UCSD-AML1 (cell line): ENCODE measurements around the gene CYP4V2.

Source experiments
- DNase-seq: peaks from one replicate; lab custom pipeline; 2025; ENCODE audit not compliant: unreplicated experiment; lab: John Stamatoyannopoulos, UW

CYP4V2 gene

DNA sequence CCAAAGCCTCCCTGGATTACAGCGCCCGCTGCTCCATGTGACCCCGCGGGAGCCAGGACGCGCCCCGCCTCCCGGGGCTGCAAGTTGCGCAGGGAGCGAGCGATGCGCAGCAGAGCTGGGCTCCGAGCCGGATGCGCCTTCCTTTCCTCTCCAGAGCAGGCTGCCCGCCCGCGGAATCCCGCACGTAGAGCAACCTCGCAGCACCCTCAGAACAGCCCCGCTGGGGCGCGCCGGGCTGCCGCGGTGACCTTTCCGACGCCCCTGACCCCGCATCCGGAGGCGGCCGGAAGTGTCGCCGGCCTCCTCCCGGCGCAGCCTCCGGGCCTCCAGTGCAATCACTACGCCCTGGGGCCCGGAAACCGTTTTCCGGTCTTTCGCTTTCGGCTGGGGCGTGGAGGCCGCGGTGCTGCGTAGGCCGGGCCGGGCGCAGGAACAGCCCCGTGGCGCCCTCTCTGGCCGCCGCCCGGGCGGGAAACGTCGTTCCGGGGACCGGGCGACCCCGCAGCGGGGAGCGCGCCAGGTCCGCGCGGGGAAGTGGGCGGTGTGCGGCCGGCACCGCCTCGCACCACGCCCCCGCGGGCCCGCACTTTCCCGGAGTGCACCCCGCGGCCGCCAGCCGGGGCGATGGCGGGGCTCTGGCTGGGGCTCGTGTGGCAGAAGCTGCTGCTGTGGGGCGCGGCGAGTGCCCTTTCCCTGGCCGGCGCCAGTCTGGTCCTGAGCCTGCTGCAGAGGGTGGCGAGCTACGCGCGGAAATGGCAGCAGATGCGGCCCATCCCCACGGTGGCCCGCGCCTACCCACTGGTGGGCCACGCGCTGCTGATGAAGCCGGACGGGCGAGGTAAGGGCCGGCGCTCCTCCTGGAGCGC is at the start of gene CYP4V2:
TSS of gene CYP4V2 (plus strand) at position 368 of the 866 bp plus-strand sequence. CDS start at position 625, 257 bp downstream.
- peak; percentile 86 for DNase-seq

DNA sequence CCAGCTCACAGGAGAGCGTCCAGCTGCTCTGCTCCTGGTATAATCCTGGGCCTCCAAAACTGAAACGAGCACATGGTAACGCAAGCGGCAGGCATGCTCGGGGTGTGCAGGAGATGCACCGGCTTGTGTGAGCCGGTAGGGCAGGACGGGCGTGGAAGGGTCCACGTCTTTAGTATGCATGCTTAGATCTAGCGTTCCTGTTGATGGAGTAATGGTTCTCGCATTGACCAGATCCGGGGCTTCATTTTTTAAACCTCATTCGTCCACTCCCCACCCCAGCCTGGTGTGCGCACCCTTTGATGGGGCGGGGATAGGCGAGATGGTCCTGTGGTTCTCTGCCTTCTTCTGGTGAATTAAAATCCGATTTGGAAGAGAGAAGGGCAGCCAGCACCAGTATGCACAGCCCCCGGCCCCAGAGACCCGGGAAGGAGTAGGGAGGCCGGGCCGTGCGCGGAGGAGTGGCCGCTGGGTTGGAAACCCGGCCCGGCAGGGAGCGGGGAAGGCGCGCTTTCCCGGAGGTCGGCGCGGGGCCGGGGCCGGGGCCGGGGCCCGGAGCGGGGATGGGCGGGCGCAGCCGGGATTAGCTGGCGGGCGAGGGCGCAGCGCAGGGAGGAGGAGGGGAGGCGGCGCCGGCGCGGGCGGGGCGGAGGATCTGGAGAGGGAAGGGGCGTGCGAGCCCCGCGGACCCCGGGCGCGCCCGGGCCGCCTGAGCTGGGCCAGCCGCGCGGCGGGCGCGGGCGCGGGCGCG is 47.0 kb upstream of the CYP4V2 start:
- no peak for DNase-seq

DNA sequence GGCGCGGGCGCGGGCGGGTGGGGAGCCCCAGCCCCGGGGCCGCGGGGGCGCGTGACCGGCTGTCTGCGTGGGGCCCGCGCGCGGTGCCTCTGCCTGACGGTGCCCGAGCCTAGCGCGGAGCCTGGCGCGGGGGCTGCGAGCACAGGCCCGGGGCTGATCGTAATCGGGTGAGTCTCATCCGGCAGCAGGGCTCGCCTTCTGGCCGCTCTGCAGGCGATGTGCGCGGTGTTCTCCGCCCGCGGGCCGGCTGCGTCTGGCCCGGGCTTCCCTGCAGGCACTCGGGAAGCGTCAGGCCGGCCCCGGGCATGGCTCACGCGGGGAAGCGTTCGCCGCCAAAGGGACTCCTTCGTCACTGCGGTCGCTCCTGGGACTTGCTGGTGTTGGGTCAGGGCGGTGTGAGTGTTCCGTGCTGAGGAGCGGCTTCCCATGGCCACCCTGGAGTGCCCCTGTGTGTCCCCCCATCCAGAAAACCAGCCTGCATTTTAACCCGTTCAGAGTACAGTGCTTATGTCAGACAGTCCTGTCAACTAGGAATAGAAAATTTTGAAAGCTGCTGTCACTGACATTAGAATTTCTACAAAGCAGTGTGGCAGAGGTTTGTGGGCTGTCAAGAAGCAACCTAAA is 46.3 kb upstream of the CYP4V2 start:
- peak; percentile 14 for DNase-seq

DNA sequence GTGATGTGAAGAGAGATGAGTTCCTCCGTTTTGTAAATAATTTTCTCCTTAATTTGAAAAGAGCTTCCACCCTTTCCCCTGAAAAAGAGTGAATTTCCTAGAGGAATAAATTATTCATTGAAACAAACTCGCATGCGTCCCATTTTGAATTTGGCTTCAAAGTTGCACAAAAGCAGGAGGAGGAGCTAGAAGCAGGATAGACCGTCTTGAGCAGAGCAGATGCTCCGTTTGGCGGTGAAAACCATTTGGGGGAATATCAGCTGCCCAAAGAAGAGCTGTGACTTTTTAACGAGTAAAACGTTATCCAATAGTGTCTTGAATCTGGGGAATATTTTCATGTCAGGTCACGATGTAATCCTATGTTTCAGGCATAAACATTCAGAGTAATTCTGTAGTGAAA is 44.9 kb upstream of the CYP4V2 start:
- DNase-seq, result no peak

DNA sequence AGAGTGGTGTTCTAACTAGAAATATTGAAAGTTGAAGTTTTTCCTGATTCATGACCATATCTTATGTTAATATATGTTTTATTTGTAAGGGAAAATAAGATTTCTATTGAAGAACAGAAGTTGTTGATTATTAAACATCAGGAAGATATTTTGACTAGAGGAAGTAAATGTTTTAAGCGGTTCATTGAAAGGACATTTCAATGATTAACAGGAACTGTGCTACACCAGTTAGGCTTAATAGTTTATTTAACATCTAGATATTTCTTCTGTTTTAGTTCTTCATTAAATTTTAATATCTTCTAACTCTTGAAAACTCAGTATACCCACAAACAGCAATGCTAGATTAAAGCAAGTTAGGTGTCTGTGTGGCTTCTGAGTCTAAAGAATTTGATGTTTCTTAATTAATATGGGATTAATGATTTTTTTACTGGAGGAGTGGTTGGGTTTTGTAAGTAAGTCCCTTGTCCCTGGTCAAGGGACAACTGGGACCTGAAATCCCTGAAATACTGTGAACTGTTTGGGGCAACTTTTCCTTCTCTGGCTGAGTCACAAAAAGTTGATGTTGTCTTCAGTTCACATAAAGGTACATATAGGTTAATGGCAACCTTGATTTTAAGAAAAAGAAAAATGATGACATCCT is 42.9 kb upstream of the CYP4V2 start:
- DNase-seq, result no peak

DNA sequence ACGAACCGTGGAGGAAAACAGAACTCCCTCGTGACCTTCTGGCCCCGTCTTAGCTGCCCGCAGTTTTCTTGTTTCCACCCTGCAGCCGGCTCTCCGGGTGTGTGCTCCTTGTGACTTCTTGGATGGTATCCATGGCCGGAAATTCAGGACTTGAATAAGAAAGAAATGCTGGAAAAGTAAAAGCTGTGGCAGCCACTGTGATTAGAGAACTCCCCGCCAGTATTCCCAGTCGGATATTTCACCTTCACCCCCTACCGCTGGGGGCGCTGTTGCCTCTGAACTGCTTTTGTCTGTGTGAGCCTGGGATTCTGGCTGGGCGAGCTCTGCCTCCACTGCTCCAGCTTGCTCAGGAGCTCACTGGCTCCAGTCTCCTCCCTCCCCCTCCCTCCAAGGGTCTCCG is 41.5 kb upstream of the CYP4V2 start:
- no peak for DNase-seq

DNA sequence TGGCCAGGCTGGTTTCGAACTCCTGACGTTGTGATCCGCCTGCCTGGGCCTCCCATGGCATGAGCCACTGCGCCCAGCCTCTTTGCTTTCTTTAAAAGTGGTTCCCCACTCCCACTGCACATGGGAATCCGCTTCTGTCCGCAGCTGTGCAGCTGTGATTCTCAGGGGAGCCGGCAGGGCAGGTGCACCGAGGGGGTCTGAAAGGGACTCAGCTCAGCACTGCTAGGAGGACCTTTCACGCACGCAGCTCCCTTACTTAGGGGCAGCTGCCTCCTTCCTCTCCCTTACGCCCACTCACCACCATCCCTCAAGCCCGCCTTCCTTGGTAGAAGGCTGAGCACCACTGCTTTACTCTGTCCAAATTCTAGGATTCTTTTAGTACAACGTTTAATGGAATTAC is 40.4 kb upstream of the CYP4V2 start:
- no peak for DNase-seq

DNA sequence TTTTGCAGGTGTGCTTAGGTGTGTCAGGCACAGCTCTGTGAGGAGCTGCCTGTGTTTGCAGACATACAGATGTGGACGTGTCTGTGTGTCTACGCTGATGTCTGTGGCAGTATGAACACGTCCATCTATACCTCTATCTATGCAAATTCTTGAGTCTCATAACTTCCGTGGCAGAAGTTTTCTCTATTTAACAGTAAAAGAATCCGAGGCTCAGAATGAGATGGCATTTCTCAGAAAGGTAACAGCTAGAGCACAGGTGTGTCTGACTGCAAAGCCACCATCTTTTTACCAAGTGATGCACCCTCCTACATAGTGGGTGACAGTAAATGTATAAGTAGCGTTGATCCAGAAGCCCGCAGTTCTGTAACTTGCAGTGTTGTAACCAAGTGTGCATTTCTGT is 39.9 kb upstream of the CYP4V2 start:
- DNase-seq, result no peak

DNA sequence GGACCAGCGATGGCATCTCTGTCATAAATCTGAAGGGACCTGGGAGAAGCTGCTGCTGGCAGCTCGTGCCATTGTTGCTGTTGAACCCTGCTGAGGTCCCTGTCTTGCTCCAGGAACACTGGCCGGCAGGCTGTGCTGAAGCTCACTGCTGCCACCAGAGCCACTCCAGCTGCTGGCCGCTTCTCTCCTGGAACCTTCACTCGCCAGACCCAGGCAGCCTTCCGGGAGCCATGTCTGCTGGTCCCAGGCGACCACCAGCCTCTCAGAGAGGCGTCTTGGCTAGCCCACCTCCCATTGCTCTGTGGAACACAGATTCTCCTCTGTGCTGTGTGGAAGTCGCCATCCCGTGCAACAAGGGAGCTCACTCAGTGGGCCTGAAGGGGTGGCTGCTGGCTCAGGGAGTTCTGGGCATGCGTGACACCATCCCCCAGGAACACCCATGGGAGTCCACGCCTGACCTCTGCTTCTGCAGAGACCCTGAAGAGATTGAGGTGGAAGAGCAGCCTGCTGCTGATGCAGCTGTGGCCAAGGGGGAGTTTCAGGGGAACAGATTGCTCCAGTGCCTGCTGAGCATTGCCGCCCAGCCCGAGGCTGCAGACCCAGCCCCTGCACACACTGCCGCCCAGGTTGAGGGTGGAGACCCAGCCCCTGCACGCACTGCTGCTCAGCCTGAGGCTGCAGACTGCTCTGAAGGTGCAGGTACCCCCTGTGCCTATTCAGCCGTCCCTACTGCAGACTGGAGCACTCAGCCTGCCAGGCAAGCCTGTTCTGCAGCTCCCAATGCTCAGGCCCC is 33.1 kb upstream of the CYP4V2 start:
- DNase-seq, result no peak

DNA sequence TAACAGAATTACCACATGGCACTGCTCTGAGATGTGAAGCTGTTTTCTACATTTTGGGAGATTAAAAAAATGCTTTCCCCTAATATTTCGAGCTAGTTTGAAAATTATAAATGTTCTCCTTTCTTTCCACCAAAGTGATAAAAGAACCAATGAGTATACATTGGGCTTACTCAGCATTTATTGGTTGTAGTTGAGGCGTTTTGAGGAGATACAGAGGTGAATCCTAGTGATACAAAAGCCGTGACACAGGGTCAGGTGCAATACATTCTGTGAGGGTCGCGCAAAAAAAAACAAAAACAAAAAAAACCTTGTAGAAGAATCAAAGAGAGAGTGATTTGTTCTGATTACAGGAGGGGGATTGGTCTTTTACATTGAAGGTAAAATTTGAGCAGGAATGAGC is 32.4 kb upstream of the CYP4V2 start:
- no peak for DNase-seq

DNA sequence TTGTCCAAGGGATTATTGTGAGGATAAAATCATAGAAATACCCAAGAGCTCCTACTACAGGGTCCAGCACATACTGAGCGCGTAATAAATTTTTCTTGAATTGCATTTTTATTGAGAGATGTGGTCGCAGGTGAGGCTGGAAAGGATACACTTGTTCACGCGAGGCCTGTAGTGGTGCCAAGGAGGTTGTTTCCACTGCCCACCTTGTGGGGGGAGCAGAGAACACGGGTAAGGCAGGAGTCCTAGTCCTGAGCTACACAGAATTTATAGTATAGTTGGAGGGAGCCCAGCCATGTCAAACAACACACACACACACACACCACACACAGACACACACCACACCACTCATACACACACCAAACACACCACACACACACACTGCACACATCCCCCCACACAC is 31.8 kb upstream of the CYP4V2 start:
- DNase-seq, result no peak

DNA sequence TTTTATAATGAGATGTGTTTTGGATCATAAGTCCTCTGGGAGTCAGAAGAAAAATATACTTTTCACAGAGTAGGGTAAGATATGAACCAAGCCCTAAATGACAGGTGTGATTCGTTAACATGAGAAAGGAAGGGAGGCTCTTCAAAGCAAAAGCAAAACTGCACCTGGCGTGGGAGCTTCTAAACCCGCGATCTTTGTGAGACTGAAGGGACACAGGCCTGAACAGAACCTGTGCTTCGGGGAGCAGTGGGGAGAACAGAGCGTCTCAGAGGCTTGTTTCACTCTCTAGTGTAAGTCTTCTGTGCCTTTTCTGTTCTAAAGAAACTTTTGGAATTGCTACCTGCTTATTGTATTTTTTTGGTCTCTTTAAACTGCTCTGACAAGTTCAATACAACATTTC is 30.2 kb upstream of the CYP4V2 start:
- no peak for DNase-seq

DNA sequence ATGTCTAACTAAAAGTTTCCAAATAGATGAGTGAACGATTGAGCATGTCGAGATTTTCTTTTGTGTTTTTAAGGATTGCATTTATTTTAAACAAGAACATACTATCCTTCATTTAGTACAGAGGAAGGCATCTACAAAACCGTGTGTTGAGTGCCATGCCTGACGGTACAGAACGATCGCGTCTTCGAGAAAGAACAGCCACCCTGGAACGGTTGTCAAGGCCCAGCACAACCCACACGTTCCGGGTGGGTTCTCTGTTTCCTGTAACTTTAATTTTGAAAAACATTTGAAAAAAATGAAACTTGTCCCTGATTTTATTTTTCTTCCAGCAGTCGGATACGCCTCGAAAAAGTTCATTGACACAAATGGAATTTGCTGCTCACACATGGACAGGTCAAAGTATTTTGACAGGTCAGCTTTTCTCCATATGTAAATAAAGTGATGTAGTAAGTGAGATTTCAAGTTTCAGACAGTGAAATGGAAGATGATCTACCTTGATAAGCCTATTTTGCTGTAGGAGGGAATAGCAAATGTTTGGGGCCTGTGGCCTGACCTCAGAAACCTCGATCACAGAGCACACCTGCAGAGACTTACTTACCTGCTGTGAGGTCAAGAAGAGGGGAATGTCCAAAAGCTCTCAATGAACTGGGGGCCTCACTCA is 24.4 kb upstream of the CYP4V2 start:
- DNase-seq, result no peak

DNA sequence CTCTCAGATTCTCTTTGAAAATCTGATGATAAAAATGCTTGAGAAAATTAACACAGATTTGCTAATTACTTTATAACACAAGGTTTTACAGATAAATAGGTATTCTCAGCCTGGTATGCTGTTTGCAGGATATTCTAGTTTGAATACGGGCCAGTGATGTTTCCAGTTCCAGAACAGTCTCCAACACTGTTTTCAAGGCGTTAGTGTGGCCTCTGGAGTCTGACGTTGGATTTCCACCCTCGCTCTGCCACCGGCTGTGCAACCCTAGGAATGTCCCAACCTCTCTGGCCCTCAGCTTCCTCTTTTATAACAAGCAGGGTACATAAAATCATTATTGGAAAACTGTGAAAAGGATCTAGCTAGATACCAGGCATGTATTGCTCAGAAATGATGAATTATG is 23.8 kb upstream of the CYP4V2 start:
- DNase-seq, result no peak

DNA sequence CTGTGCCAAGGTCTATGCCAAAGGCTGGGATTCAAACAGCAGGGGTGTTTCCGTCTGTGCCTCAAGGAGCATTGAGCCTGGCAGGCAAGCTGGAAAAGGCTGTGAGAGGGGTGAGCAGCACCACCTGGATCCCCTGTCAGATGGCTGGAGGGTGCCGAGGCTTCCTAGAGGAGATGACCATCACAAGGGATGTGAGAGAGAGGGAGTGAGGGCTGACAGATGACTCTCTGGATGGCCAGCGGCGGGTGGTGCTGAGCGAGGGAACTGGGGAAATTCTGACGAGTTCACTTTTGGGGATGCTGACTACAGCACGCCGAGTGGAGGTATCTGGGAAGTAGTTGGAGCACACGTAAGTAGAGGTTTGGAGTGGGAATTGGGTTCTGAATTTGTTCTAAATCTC is 22.6 kb upstream of the CYP4V2 start:
- no peak for DNase-seq

DNA sequence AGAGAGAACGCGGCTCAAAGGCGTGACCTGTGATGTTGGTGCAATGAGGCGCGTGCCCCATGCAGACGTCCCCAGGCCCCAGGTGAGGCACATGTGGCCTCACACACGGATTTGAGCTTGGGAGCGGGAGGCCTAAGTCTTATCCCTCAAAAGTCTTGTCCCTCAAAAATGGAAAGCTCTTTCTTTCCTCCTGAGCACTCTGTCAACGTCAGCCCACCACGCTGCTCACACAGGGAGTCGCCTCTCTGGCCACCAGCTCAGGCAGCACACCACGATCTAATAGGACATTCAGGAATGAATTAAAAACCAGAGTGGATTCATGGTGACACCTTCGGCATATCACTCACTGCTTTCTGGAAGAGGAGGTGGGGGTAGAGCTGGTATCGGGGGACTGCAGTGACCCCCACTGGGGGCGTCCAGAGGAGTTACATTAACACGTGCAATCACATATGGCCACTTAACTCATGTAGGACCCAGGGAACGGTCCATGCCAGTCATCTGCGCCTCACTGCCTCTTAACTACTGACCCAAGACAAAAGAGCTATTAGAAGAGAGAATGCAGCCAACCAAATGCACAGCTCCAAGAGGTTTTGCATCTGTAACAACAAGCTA is 21.9 kb upstream of the CYP4V2 start:
- no peak for DNase-seq

DNA sequence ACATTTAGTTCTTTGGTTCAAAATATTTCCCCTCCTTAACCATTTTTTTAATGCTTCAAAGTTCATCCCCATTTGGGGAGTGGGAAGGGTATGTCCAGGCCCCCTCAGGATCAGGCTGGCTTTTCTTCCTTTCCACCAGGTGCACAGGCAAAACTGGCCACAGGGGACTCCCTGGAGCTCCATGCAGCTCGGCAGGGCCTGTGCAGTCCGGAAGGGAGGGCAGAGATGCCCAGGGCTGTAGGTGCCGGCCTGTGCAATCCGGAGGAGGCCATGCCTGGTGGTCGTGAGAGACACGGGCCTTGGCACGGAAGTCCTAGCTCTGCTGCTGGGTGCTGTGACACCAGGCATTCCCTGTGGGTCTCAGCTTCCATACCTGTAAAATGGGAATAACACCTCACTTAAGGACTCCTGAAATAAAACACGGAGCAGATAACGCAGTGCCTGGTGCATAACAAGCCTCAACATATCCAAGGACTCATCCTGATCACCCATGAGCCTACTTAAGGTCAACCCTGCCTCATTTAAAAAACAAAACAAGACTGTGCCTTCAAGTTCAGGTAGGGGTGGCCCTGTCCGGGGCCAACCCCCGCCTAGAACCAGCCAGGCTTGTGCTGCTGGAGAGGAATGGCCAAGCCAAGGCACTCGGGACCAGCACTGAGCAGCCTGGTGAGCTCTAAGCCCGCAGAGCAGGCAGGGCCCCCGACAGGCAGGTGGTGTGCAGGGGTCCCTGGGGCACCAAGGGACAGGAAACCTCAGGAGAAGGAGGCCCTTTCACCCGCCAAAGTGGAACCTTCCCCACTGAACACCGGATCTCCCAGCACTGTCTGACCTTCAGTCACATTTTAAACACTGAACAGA is 21.2 kb upstream of the CYP4V2 start:
- DNase-seq, result no peak

DNA sequence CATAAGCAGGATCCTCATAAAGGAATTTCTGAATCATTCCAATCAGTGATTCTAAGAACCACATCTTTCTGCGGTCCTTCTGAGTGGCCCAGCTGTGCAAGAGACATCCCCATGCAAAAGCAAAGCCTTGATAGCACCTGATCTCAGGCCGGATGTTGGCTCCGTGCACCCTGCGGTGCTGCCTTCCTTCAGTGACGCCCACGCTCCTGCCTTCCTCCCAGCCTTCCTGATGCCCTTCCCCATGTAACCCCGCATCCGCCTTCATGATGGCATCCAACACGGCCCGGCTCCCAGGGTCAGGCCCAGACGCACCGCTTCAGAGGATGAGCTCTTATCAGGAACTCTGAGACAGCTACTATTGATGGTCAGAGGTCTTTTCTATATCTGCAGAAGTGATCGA is 20.4 kb upstream of the CYP4V2 start:
- peak; percentile 13 for DNase-seq

DNA sequence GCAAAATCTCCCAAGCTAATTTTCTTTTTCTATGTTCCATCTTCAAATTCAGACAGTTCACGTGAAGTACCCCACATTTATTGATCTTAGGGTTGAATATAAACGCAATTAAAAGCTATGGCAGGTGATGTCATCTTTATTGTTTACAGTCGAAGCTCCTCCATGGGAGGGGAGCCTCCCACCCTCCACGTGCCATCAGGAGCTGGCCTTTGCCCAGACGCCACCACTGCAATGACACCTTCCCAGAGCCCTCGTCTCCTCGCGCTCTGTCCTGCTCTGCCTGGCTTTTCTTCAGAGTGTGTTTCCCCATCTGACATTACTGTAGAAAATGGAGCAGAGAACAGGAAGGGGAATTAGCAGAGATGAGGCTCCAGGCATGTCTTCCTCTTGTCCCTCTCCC is 18.8 kb upstream of the CYP4V2 start:
- no peak for DNase-seq
